ENCODE data around the gene FAM53B.

Gene FAM53B

GRCh38 chr10:124598773-124599587 is 145.2 kb downstream of the FAM53B start:
- no peaks in the 10 kb centered on the region for H3K27me3 Mint-ChIP-seq (ENCODE audit: low read depth)
- H3K9me3 Mint-ChIP-seq: no peaks in the 10 kb centered on the region
- no peak overlapping the region for H3K4me3 Mint-ChIP-seq
- no peaks in the 10 kb centered on the region for H3K36me3 Mint-ChIP-seq (ENCODE audit: low read depth)
- no peaks in the 10 kb centered on the region for H3K4me1 Mint-ChIP-seq
- no peak for TF ChIP-seq CTCF (IDR thresholded peaks at IDR 0.05; ENCODE audit: unreplicated experiment in 3 of 3)
- H3K27ac Mint-ChIP-seq: no peak overlapping the region

GRCh38 chr10:124598196-124598595 is 146.0 kb downstream of the FAM53B start:
- Mint-ChIP-seq H3K4me3 (no peak overlapping the region), H3K27ac (no peak overlapping the region), H3K9me3 (no peaks in the 10 kb centered on the region), H3K4me1 (no peaks in the 10 kb centered on the region), H3K36me3 (ENCODE audit: low read depth) (no peaks in the 10 kb centered on the region), H3K27me3 (ENCODE audit: low read depth) (no peaks in the 10 kb centered on the region)
- TF ChIP-seq CTCF (IDR thresholded peaks at IDR 0.05; ENCODE audit: unreplicated experiment in 3 of 3): no peak

- Mint-ChIP-seq H3K4me1 (no peaks in the 10 kb centered on the region), H3K9me3 (no peaks in the 10 kb centered on the region), H3K27ac (no peak overlapping the region), H3K36me3 (ENCODE audit: low read depth) (no peaks in the 10 kb centered on the region), H3K4me3 (no peak overlapping the region), H3K27me3 (ENCODE audit: low read depth) (no peaks in the 10 kb centered on the region)
- TF ChIP-seq CTCF (IDR thresholded peaks at IDR 0.05; ENCODE audit: unreplicated experiment in 3 of 3): no peak
Measured at GRCh38 chr10:124597846-124598165, 146.4 kb downstream of the FAM53B start.

GRCh38 chr10:124596962-124597845 is 147.0 kb downstream of the FAM53B start:
- Mint-ChIP-seq H3K36me3 (ENCODE audit: low read depth) (no peaks in the 10 kb centered on the region), H3K4me3 (no peak overlapping the region), H3K27ac (no peak overlapping the region), H3K4me1 (no peaks in the 10 kb centered on the region), H3K9me3 (no peaks in the 10 kb centered on the region), H3K27me3 (ENCODE audit: low read depth) (no peaks in the 10 kb centered on the region)
- TF ChIP-seq CTCF (IDR thresholded peaks at IDR 0.05; ENCODE audit: unreplicated experiment in 3 of 3): no peak

GRCh38 chr10:124596116-124596785 is 147.9 kb downstream of the FAM53B start:
- H3K27me3 Mint-ChIP-seq (ENCODE audit: low read depth): peaks cover 4% of the 10 kb centered on the region
- H3K4me1 Mint-ChIP-seq: no peaks in the 10 kb centered on the region
- TF ChIP-seq CTCF (IDR thresholded peaks at IDR 0.05; ENCODE audit: unreplicated experiment in 3 of 3): no peak
- H3K9me3 Mint-ChIP-seq: peaks cover 5% of the 10 kb centered on the region
- H3K27ac Mint-ChIP-seq: no peak overlapping the region
- H3K36me3 Mint-ChIP-seq (ENCODE audit: low read depth): no peaks in the 10 kb centered on the region
- no peak overlapping the region for H3K4me3 Mint-ChIP-seq
